Astrocyte (in vitro differentiated cells and primary cell): ENCODE measurements around the gene CT45A6.
"Not testable (repeated sequence)": the region's sequence is repeated elsewhere in the genome, so short reads cannot be mapped to it uniquely, and the experiment has no call there.

Experiments used
- EZH2 ChIP-seq: IDR thresholded peaks from 2 replicates; pipeline ENCODE4 v1.6.1; 2012; ENCODE audit warnings: mild to moderate bottlenecking, low read length, inconsistent platforms; ENCODE audit not compliant: insufficient read depth
- TF ChIP-seq, protein P1 (sequence below): IDR thresholded peaks from 2 replicates; pipeline ENCODE4 v1.5.1; 2011; ENCODE audit warnings: low read depth, mild to moderate bottlenecking, inconsistent platforms, low read length, moderate library complexity; ENCODE audit not compliant: insufficient read depth

DNA sequence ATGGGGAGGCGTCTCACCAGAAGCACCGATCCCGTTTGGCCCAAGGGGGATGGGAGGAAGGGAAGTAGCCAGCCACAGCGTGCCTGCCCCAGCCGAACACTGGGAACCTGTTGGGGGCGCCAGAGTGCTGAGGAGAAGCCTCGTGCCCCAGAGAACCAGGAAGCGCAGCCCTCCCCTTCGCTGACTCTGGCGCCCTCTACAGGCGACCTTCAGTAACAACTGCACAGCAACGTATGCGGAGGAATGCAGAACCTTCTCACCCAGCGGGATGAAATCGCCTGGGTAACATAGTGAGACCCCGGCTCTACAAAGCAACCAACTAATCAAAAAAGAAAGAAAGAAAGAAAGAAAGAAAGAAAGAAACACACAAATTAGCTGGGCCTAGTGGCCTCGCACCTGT, 34.5 kb downstream of the CT45A6 start, which contains the start of gene CT45A3:
- TF ChIP-seq, protein P1, sequence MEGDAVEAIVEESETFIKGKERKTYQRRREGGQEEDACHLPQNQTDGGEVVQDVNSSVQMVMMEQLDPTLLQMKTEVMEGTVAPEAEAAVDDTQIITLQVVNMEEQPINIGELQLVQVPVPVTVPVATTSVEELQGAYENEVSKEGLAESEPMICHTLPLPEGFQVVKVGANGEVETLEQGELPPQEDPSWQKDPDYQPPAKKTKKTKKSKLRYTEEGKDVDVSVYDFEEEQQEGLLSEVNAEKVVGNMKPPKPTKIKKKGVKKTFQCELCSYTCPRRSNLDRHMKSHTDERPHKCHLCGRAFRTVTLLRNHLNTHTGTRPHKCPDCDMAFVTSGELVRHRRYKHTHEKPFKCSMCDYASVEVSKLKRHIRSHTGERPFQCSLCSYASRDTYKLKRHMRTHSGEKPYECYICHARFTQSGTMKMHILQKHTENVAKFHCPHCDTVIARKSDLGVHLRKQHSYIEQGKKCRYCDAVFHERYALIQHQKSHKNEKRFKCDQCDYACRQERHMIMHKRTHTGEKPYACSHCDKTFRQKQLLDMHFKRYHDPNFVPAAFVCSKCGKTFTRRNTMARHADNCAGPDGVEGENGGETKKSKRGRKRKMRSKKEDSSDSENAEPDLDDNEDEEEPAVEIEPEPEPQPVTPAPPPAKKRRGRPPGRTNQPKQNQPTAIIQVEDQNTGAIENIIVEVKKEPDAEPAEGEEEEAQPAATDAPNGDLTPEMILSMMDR: not testable (repeated sequence)
- TF ChIP-seq EZH2: not testable (repeated sequence)
